Measurements from ENCODE around the gene ZFP69B.

ZFP69B gene

GRCh38 chr1:40450495-40451237 lies 390 bp downstream of the ZFP69B start:
- no peak for TF ChIP-seq CTCF (IDR thresholded peaks at IDR 0.05; ENCODE audit: low read depth, low read length)
- peak; percentile 13 for DNase-seq
- Histone ChIP-seq H3K4me3 (ENCODE audit: low read depth, low read length) (peak overlapping the region; percentile 78), H3K4me1 (no peaks in the 10 kb centered on the region), H3K36me3 (no peaks in the 10 kb centered on the region), H3K9me3 (no peaks in the 10 kb centered on the region), H3K27me3 (no peaks in the 10 kb centered on the region)

- H3K4me3 ChIP-seq (ENCODE audit: low read depth, low read length): peak overlapping the region; percentile 78
- no peaks in the 10 kb centered on the region for H3K27me3 ChIP-seq
- H3K36me3 ChIP-seq: no peaks in the 10 kb centered on the region
- no peak for TF ChIP-seq CTCF (IDR thresholded peaks at IDR 0.05; ENCODE audit: low read depth, low read length)
- no peaks in the 10 kb centered on the region for H3K4me1 ChIP-seq
- DNase-seq: no peak
- no peaks in the 10 kb centered on the region for H3K9me3 ChIP-seq
These were observed 936 bp downstream of the ZFP69B start for GRCh38 chr1:40451238-40451585.

- Histone ChIP-seq H3K4me3 (ENCODE audit: low read depth, low read length) (no peak overlapping the region), H3K9me3 (no peaks in the 10 kb centered on the region), H3K27me3 (no peaks in the 10 kb centered on the region), H3K4me1 (no peaks in the 10 kb centered on the region), H3K36me3 (no peaks in the 10 kb centered on the region)
- DNase-seq: no peak
- no peak for TF ChIP-seq CTCF (IDR thresholded peaks at IDR 0.05; ENCODE audit: low read depth, low read length)
These were observed 4.6 kb downstream of the ZFP69B start for GRCh38 chr1:40454873-40455272.

GRCh38 chr1:40462956-40463590 lies 12.8 kb downstream of the ZFP69B start:
- no peak for DNase-seq
- H3K36me3 ChIP-seq: no peaks in the 10 kb centered on the region
- no peaks in the 10 kb centered on the region for H3K4me1 ChIP-seq
- H3K4me3 ChIP-seq (ENCODE audit: low read depth, low read length): no peak overlapping the region
- no peaks in the 10 kb centered on the region for H3K27me3 ChIP-seq
- H3K9me3 ChIP-seq: no peaks in the 10 kb centered on the region
- no peak for TF ChIP-seq CTCF (IDR thresholded peaks at IDR 0.05; ENCODE audit: low read depth, low read length)

- Histone ChIP-seq H3K4me1 (no peaks in the 10 kb centered on the region), H3K36me3 (no peaks in the 10 kb centered on the region), H3K9me3 (no peaks in the 10 kb centered on the region), H3K27me3 (no peaks in the 10 kb centered on the region), H3K4me3 (ENCODE audit: low read depth, low read length) (no peak overlapping the region)
- no peak for TF ChIP-seq CTCF (IDR thresholded peaks at IDR 0.05; ENCODE audit: low read depth, low read length)
- no peak for DNase-seq
These were observed 19.1 kb downstream of the ZFP69B start for GRCh38 chr1:40469327-40469726.

GRCh38 chr1:40475268-40475667 lies 25.0 kb downstream of the ZFP69B start:
- Histone ChIP-seq H3K36me3 (no peaks in the 10 kb centered on the region), H3K27me3 (no peaks in the 10 kb centered on the region), H3K4me1 (no peaks in the 10 kb centered on the region), H3K9me3 (no peaks in the 10 kb centered on the region), H3K4me3 (ENCODE audit: low read depth, low read length) (no peak overlapping the region)
- no peak for DNase-seq
- TF ChIP-seq CTCF (IDR thresholded peaks at IDR 0.05; ENCODE audit: low read depth, low read length): no peak

Measured in BE2C (cell line).